Kidney tubule cell (primary cell): ENCODE measurements around the gene NAA20.
A peak's percentile ranks its signal among the peaks of the same experiment; 100 is the strongest.

Experiments used
- DNase-seq: peaks from one replicate; pipeline ENCODE4 v3.0.0-alpha.2; 2018; ENCODE audit warnings: low spot score

NAA20 gene, protein sequence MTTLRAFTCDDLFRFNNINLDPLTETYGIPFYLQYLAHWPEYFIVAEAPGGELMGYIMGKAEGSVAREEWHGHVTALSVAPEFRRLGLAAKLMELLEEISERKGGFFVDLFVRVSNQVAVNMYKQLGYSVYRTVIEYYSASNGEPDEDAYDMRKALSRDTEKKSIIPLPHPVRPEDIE

DNA sequence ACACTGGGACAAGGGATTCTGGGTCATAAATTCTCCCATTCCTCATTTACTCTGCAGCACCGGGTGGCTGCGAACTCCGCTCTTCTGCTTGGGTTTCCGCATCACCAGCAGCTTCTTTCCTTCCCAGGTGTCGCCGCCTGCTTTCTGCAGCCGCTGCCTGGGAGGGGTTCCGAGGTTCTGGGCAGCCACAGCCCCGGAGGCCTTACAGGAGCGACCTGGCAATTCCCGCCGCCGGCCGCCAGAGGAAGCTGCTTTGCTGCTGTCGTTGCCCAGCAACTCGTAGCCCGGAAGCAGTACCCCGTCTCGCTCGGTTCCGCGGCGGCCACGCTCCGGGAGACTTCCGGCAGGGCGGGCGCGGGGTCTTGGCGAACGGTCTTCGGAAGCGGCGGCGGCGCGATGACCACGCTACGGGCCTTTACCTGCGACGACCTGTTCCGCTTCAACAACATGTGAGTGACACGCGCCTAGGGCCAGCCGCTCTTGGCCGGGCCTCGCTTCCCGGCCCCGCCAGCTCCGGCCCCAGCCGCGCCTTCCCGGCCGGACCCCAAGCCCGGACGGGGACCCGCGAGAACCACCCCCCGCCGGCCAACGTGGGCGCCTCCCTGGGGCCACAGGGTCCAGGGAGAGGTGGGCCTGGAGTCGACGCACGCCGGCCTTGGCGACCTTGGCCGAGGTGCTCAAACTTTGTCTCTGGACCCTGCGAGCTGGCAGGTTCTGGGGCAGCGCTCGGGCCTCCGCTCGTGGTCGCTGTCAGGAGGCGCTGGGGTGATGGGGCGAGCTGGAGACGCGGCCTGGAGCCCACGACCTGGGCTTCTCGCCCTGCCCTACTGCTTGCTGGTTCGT lies at the start of gene NAA20:
NAA20 (plus strand) TSS at position 362 of the 843 bp plus-strand sequence; CDS start at position 397, 35 bp downstream.
- peak; percentile 96 for DNase-seq

DNA sequence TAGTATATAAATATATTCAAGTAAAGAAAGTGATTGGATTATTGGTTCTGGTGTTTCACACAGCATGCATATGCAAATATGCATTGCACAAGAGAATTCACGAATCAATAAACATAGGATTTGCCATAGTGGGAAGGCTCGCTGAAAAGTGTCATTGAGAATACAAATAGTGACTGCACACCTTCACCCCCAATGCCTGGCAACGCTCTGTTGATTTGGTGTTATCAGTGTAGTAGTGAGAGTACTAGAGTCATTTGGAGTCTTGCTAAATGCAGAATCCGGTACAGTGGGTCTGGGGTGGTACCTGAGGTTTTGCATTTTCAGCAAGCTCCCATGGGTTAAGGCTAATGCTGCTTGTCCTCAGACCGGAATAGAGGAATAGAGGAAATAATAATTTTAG lies 49.7 kb upstream of the NAA20 start:
- no peak for DNase-seq

GRCh38 chr20:19968028-19968427 lies 49.1 kb upstream of the NAA20 start:
- no peak for DNase-seq

DNA sequence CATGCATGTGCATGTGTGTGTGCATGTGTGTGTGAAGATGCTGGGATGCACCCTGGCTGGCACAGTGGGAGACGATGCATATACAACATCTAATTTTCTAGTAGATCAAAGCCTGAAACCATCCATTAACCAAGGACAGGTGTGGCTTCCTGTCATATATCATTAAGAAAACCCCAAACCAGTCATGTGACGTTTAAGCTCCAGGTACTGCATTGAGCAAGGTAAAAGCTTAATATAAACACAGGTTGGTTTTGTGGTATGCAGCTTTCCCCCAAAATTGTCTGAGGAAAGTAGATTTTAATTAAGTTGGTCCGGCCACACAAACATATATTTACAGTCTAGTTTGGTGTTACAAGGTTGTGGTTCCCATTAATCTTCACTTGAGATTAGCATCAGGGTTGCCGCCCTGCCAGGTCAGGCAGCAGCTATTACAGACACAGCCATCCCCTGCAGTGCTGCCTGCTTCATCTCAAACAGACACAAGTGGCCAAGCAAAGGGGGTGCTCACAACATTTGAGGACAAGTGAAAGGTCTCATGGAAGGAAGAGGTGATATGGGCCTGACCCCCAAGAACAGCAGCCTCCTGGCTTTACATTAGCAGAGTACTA lies 48.6 kb upstream of the NAA20 start:
- DNase-seq, result no peak

DNA sequence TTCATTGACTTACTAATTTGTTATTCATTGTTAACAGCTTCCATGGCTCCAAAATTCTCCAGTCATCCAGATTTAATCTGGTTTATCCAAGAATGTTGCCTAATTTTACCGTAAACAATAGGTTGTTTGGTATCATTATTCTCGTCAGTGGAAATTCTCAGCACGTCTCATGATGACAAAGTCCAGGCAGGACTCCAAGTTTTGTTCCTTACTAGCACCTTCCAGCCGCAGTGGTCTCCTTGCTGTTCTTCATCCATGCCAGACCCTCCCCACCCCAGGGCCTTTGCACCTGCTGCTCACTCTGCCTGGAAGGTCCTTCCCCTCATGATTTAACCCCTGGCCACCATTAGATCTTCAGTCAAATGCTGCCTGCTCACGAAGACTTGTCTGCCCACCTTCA lies 48.1 kb upstream of the NAA20 start:
- no peak for DNase-seq

GRCh38 chr20:19969507-19970255 lies 47.5 kb upstream of the NAA20 start:
- DNase-seq, result no peak

- DNase-seq, result no peak
Measured at GRCh38 chr20:19970256-19970765, 46.9 kb upstream of the NAA20 start.

DNA sequence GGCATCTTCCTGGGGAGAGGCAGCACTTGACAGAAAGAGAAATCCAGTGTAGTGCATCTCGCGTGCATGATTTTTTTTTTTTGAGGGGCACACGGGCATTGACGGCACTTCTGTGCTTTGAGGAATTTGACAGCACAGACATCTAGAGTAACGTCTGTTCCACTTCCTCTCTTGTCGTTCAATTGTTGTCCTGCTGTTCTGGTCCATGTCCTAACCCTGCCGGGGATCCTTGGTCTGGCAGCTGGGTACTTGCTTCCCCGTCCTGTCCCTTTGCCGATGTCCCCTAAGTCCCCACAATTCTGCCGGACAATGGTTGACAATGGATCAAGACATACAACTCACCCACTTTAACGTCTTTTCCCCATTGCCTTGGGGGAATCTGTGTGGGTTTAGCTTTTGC lies 46.0 kb upstream of the NAA20 start:
- DNase-seq, result no peak

DNA sequence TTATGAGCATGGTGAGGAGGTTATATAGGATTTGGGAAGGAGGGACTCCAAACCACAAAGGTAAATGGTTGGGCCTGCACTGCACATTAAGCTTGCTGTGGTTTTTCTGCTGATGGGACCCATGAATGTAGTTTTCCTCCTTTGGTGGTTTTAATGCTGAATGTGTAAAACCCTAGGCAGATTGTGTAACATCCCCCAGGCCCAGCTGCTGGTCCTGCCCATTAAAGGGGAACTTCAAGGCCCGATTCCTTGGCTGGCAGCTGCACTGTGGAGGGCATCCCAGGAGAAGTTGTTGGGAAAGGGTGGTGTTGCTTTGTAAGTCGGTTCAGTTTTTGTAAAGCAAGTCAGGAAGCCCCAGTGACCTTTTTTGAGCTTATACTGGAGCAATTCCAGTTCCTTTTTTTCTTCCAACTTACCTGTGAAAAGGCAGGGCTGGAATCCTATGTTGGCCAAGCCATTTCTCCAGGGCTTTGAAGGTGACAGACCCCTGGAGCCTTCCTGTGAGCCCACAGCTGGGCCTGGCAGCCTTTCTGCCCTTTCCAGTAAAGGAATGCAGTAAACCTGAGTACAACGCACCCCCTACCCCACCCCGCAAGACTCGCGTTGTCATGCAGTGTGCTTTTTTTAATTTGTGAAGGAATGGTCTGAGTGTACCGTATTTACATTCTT lies 43.1 kb upstream of the NAA20 start:
- peak; percentile 67 for DNase-seq

- peak; percentile 93 for DNase-seq
Measured at GRCh38 chr20:19974630-19975435, 42.3 kb upstream of the NAA20 start.

- DNase-seq, result peak; percentile 69
Measured at GRCh38 chr20:19975436-19975799, 41.7 kb upstream of the NAA20 start.

- peak; percentile 48 for DNase-seq
Measured at GRCh38 chr20:19975901-19976300, 41.3 kb upstream of the NAA20 start.

GRCh38 chr20:19976595-19977372 lies 40.4 kb upstream of the NAA20 start:
- DNase-seq, result peak; percentile 94

DNA sequence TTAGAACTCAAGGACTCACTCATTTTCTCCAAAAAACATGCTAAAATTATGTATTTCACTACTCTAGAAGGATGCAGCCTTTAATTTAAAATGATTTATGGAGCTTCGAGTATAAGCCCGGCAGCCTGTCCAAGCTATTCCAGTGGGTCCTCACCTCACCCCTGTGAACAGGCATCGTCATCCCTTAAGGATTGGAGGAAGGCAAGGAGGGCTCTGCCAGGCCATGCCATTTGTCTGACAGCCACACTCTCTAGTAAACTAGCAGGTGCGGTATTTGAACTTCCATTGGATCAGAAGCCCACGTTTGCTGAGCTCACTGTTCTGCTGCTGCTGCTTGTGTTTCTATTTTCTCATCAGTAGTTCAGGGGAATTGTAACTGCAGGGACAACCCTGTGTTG lies 39.8 kb upstream of the NAA20 start:
- peak; percentile 74 for DNase-seq

DNA sequence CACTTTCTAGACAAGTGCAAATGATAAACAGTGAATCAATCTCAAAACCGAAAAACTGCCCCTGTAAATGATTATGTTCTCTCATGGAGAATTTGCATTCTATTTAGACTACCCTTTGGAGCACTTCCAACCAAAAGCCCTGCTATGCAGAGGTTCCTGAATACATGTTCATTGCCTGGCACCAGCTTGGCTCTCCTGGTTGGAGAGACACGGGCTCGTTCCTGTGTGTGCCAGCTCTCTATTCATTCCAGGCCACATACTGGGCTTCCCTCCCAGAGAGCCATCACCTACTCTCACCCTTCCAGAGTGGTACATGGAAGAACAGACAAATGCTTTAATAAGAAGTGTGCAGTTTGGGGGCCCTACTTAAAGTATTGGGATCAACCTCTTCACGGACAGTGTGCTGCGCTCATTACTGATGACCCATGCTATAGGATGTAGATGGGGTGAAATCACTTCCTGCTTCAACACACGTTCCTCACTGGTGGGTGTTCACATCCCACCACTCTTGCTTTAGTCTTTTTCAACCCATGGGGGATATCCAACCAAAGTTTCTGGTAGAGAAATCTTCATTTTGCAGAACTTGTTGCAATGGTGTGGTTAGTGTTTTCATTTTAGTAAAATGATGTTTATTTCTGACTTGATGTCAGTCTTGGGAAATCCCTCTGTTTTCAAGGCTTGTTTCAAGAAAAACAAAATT lies 38.5 kb upstream of the NAA20 start:
- peak; percentile 66 for DNase-seq

GRCh38 chr20:19981031-19981451 lies 36.1 kb upstream of the NAA20 start:
- DNase-seq, result peak; percentile 74

DNA sequence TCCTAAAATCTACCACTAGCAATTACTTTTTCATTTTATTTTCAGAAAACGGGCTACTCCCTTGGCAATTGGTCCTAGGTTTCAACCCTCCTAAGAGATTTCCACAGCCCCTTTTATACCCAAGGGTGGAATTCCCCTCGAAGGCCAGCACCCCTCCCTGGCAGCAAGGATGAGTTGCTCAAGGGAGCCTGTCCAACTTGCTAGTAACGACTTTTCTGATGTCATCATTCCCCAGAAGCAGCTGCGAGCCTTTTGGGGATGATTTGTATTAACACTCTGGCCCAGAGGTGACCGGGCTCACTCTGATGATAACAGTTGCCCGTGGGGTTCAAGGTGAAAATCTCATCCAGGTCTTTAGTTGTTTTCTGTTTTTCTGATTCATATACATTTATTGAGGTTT lies 30.7 kb upstream of the NAA20 start:
- peak; percentile 67 for DNase-seq

GRCh38 chr20:19987046-19987445 lies 30.1 kb upstream of the NAA20 start:
- DNase-seq, result no peak

GRCh38 chr20:19990850-19991249 lies 26.3 kb upstream of the NAA20 start:
- peak; percentile 50 for DNase-seq
